Osteoblast (primary cell): ENCODE results near the gene IQUB. TPM values are rescaled to one million over a fixed set of nuclear protein-coding genes. Genes with fewer than 3 reads are reported as not detected.

Experiments used
- DNase-seq: peaks from one replicate; pipeline ENCODE4 v3.0.0; 2011; ENCODE audit warnings: low spot score, mixed read lengths; ENCODE audit not compliant: insufficient read length; ENCODE audit errors: missing footprints
- H2AFZ ChIP-seq: 2 replicates; pipeline ENCODE4 v1.6.0; 2011; ENCODE audit warnings: mild to moderate bottlenecking, low read length
- H3K27ac ChIP-seq: 2 replicates; pipeline ENCODE4 v1.5.1; 2011; ENCODE audit warnings: mild to moderate bottlenecking, low read depth, low read length, moderate library complexity
- H3K27me3 ChIP-seq: 2 replicates; pipeline ENCODE4 v1.6.0; 2012; ENCODE audit warnings: mild to moderate bottlenecking, control low read depth, inconsistent platforms, low read length, moderate library complexity; ENCODE audit not compliant: insufficient read depth
- H3K36me3 ChIP-seq: 2 replicates; pipeline ENCODE4 v1.5.1; 2011; ENCODE audit warnings: mild to moderate bottlenecking, low read length, control low read depth, moderate library complexity; ENCODE audit not compliant: insufficient read depth
- H3K4me1 ChIP-seq: 2 replicates; pipeline ENCODE4 v1.5.1; 2011; ENCODE audit warnings: mild to moderate bottlenecking, low read length, control low read depth, moderate library complexity; ENCODE audit not compliant: insufficient read depth
- H3K4me2 ChIP-seq: 2 replicates; pipeline ENCODE4 v1.6.0; 2011; ENCODE audit warnings: mild to moderate bottlenecking, low read length; ENCODE audit not compliant: insufficient read depth
- H3K4me3 ChIP-seq: fragments of 200-600 bp; sonication (generic); 3 replicates; pipeline ENCODE4 v1.5.1; 2012; ENCODE audit warnings: mild to moderate bottlenecking, low read length, inconsistent platforms; ENCODE audit not compliant: insufficient read depth
- H3K79me2 ChIP-seq: 2 replicates; pipeline ENCODE4 v1.6.0; 2012; ENCODE audit warnings: mild to moderate bottlenecking, low read length, control low read depth, inconsistent platforms; ENCODE audit not compliant: insufficient read depth
- H3K9me3 ChIP-seq: 2 replicates; pipeline ENCODE4 v1.5.1; 2011; ENCODE audit warnings: low read depth, low read length, control low read depth
- H4K20me1 ChIP-seq: 2 replicates; pipeline ENCODE4 v1.6.0; 2012; ENCODE audit warnings: mild to moderate bottlenecking, low read length, control low read depth; ENCODE audit not compliant: insufficient read depth
- CTCF ChIP-seq: IDR thresholded peaks from 2 replicates; pipeline ENCODE4 v1.5.1; 2011; ENCODE audit warnings: mild to moderate bottlenecking, low read depth, low read length, moderate library complexity; ENCODE audit errors: extremely low read depth
- total RNA-seq: library from RNA; depleted of rRNA; stranded (reverse); fragments of >200 nt; gene quantifications from 2 replicates; pipeline ENCODE4 v1.2.3, GENCODE V29; 2012

The IQUB gene
- total RNA-seq, 1 donor, result 0.72 TPM

- Histone ChIP-seq H3K4me2 (no peak overlapping the region), H2AFZ (no peak overlapping the region)
- no peak for TF ChIP-seq CTCF
Observed at GRCh38 chr7:123571187-123571586, 36.8 kb upstream of the IQUB start.

GRCh38 chr7:123570390-123571182, 36.2 kb upstream of the IQUB start:
- Histone ChIP-seq H3K9me3 (no peaks in the 10 kb centered on the region), H3K27me3 (no peaks in the 10 kb centered on the region), H2AFZ (no peak overlapping the region), H3K4me3 (no peak overlapping the region), H3K4me1 (no peaks in the 10 kb centered on the region), H4K20me1 (no peaks in the 10 kb centered on the region), H3K4me2 (no peak overlapping the region), H3K27ac (no peak overlapping the region), H3K36me3 (no peaks in the 10 kb centered on the region), H3K79me2 (no peaks in the 10 kb centered on the region)
- TF ChIP-seq CTCF, result no peak
- peak; percentile 14 for DNase-seq

More at GRCh38 chr7:123571187-123571586, 36.8 kb upstream of the IQUB start:
- Histone ChIP-seq H3K9me3 (no peaks in the 10 kb centered on the region), H3K27ac (no peak overlapping the region), H4K20me1 (no peaks in the 10 kb centered on the region), H3K79me2 (no peaks in the 10 kb centered on the region), H3K36me3 (no peaks in the 10 kb centered on the region), H3K4me1 (no peaks in the 10 kb centered on the region), H3K4me3 (no peak overlapping the region), H3K27me3 (no peaks in the 10 kb centered on the region)
- no peak for DNase-seq

- no peak overlapping the region for H3K4me2 ChIP-seq
- H3K36me3 ChIP-seq, result no peaks in the 10 kb centered on the region
- no peaks in the 10 kb centered on the region for H4K20me1 ChIP-seq
- H3K4me1 ChIP-seq, result no peaks in the 10 kb centered on the region
- no peak overlapping the region for H3K27ac ChIP-seq
- H2AFZ ChIP-seq, result no peak overlapping the region
- no peak for TF ChIP-seq CTCF
- H3K79me2 ChIP-seq, result no peaks in the 10 kb centered on the region
- DNase-seq, result peak; percentile 17
- no peaks in the 10 kb centered on the region for H3K27me3 ChIP-seq
- H3K4me3 ChIP-seq, result no peak overlapping the region
- no peaks in the 10 kb centered on the region for H3K9me3 ChIP-seq
Observed at GRCh38 chr7:123569352-123570010, 35.1 kb upstream of the IQUB start.

DNA sequence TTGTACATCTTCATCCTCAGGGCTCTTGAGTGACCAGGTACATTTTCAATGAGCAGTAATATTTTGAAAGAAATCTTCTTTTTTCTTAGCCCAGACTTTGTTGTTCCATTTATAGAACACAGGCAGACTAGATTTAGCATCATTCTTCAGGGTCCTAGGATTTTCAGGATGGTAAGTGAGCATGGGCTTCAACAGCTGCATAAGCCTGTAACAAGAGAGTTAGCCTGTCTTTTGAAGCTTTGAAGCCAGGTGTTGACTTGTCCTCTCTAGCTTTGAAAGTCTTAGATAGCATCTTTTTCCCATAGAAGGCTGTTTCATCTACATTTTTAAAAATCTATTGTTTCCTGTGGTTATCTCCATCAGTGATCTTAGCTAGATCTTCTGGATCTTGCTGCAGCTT, 27.7 kb upstream of the IQUB start:
- Histone ChIP-seq H4K20me1 (no peaks in the 10 kb centered on the region), H3K4me1 (peaks cover 6% of the 10 kb centered on the region)

More for the DNA sequence above, 27.7 kb upstream of the IQUB start:
- Histone ChIP-seq H2AFZ (no peak overlapping the region), H3K27ac (no peak overlapping the region), H3K79me2 (peaks cover 5% of the 10 kb centered on the region), H3K9me3 (no peaks in the 10 kb centered on the region), H3K4me2 (no peak overlapping the region), H3K27me3 (no peaks in the 10 kb centered on the region), H3K36me3 (no peaks in the 10 kb centered on the region), H3K4me3 (no peak overlapping the region)
- DNase-seq, result no peak
- no peak for TF ChIP-seq CTCF
